NCI-H1436 treated with DMSO at 0.1 percent for 48 hours (cell line): ENCODE results near the gene RNF208.
A peak's percentile ranks its signal among the peaks of the same experiment; 100 is the strongest.

Experiments used
- DNase-seq: peaks from one replicate; lab custom pipeline; 2025; lab: John Stamatoyannopoulos, UW

Gene RNF208

GRCh38 chr9:137214620-137215019 is 7.4 kb downstream of the RNF208 start:
- DNase-seq = no peak

- DNase-seq = no peak
Observed at GRCh38 chr9:137213160-137214060, 8.6 kb downstream of the RNF208 start.

- DNase-seq = no peak
Observed at GRCh38 chr9:137212520-137212919, 9.5 kb downstream of the RNF208 start.

- DNase-seq = no peak
Observed at GRCh38 chr9:137211532-137211931, 10.5 kb downstream of the RNF208 start.

- no peak for DNase-seq
Observed at GRCh38 chr9:137206602-137207001, 15.4 kb downstream of the RNF208 start.

- DNase-seq = peak; percentile 20
Observed at GRCh38 chr9:137205126-137206069, 16.6 kb downstream of the RNF208 start, which contains the start of the genes NDOR1 and TMEM203. NDOR1 (plus strand) TSS chr9:137205700; CDS start chr9:137205778, 78 bp downstream. TMEM203 (minus strand) TSS chr9:137205648; CDS start chr9:137205414, 234 bp downstream.

- no peak for DNase-seq
Observed at GRCh38 chr9:137204731-137205125, 17.3 kb downstream of the RNF208 start.

GRCh38 chr9:137202966-137203365 is 19.1 kb downstream of the RNF208 start:
- no peak for DNase-seq

GRCh38 chr9:137201205-137201868 is 20.7 kb downstream of the RNF208 start:
- no peak for DNase-seq

GRCh38 chr9:137200311-137201204 is 21.5 kb downstream of the RNF208 start, which contains the start of gene TPRN:
TPRN (minus strand) TSS chr9:137200741; CDS start chr9:137200711, 30 bp downstream.
- peak; percentile 95 for DNase-seq

GRCh38 chr9:137199411-137200121 is 22.5 kb downstream of the RNF208 start:
- DNase-seq = no peak

GRCh38 chr9:137198902-137199283 is 23.1 kb downstream of the RNF208 start:
- no peak for DNase-seq

- DNase-seq = no peak
Observed at GRCh38 chr9:137198051-137198901, 23.8 kb downstream of the RNF208 start.

GRCh38 chr9:137195525-137196220 is 26.4 kb downstream of the RNF208 start:
- DNase-seq = peak; percentile 75

- peak; percentile 22 for DNase-seq
Observed at GRCh38 chr9:137194909-137195308, 27.1 kb downstream of the RNF208 start.

GRCh38 chr9:137194388-137194787 is 27.7 kb downstream of the RNF208 start:
- no peak for DNase-seq

- DNase-seq = no peak
Observed at GRCh38 chr9:137193771-137194170, 28.3 kb downstream of the RNF208 start.

GRCh38 chr9:137192859-137193258 is 29.2 kb downstream of the RNF208 start:
- DNase-seq = no peak

- no peak for DNase-seq
Observed at GRCh38 chr9:137192448-137192780, 29.6 kb downstream of the RNF208 start.
